ENCODE data around the gene IER3. TPM values are rescaled to one million over a fixed set of nuclear protein-coding genes. Genes with fewer than 3 reads are reported as not detected.
"Not testable (repeated sequence)": the region's sequence is repeated elsewhere in the genome, so short reads cannot be mapped to it uniquely, and the experiment has no call there.

IER3 gene
- total and polyA plus RNA-seq, 9 donors: 9.7 to 221 (median 20.6) TPM

DNA sequence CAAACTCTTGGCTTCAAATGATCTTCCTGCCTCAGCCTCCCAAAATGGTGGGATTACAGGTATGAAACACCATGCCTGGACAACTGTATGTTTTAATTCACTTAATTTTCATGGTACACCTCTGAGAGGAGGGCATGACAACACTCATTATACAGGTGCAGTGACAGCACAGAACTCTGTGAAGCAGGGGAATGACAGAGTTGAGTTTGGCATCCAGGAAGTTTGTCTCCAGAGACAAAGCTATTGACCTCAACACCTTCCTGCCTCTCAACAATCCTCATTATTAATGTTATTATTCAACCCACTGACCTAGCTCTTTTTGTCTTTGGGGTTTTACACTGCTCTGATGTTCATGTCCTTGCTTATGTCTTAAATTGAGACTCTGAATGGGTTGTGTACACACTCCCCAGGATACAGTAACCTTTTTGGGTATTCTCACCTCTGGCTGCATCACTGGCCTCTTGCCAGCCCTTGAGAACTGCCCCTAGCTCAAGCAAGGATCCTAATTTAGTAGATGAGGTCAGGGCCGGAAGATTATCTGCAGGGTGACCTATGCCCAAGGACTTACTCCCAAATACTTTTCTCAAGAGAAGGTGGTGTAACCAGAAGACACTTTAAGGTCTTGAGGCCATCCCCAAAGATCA, 13.0 kb upstream of the IER3 start:
- intact Hi-C loops (cut with DNase I): no loop called here
- no peak overlapping the region for H3K27ac ChIP-seq
- peaks cover 7% of the 10 kb centered on the region for H3K4me1 ChIP-seq (ENCODE audit: insufficient read depth)
- no peaks in the 10 kb centered on the region for H3K36me3 ChIP-seq
- no peaks in the 10 kb centered on the region for H3K27me3 ChIP-seq
- H3K9me3 ChIP-seq: no peaks in the 10 kb centered on the region
- TF ChIP-seq, protein P1, sequence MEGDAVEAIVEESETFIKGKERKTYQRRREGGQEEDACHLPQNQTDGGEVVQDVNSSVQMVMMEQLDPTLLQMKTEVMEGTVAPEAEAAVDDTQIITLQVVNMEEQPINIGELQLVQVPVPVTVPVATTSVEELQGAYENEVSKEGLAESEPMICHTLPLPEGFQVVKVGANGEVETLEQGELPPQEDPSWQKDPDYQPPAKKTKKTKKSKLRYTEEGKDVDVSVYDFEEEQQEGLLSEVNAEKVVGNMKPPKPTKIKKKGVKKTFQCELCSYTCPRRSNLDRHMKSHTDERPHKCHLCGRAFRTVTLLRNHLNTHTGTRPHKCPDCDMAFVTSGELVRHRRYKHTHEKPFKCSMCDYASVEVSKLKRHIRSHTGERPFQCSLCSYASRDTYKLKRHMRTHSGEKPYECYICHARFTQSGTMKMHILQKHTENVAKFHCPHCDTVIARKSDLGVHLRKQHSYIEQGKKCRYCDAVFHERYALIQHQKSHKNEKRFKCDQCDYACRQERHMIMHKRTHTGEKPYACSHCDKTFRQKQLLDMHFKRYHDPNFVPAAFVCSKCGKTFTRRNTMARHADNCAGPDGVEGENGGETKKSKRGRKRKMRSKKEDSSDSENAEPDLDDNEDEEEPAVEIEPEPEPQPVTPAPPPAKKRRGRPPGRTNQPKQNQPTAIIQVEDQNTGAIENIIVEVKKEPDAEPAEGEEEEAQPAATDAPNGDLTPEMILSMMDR (IDR thresholded peaks at IDR 0.05): no peak
- TF ChIP-seq POLR2A (IDR thresholded peaks at IDR 0.05): no peak
- no peak for TF ChIP-seq EP300 (IDR thresholded peaks at IDR 0.05)
- no peak for DNase-seq
- no peak overlapping the region for H3K4me3 ChIP-seq
- WGBS, 3 donors: 90 to 96% (median 91%) methylated on average over 1 of the region's 1 CpG

DNA sequence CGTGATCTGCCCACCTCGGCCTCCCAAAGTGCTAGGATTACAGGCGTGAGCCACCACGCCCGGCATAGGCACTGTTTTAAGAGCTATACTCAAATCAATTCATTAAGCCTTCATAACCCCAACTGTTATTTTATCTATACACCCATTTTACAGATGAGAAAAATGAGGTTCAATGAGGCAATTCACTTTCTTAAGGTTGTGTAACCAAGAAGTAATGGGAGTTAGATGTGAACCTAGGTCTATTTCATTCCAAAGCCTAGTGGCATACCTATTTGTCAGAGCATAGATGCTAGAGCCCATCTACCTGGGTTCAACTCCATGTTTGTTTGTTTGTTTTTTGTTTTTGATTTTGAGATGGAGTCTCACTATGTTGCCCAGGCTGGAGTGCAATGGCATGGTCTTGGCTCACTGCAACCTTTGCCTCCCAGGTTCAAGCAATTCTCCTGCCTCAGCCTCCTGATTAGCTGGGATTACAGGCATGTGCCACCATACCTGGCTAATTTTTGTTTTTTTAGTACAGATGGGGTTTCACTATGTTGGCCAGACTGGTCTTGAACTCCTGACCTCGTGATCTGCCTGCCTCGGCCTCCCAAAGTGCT, 12.2 kb upstream of the IER3 start:
- peaks cover 11% of the 10 kb centered on the region for H3K4me1 ChIP-seq (ENCODE audit: insufficient read depth)
- H3K36me3 ChIP-seq; H3K27ac ChIP-seq; H3K9me3 ChIP-seq; H3K4me3 ChIP-seq; intact Hi-C loops (cut with DNase I); DNase-seq; H3K27me3 ChIP-seq: not testable (repeated sequence)
- 93 to 96% (median 94%) methylated on average over 7 of the region's 7 CpGs for WGBS, 3 donors

DNA sequence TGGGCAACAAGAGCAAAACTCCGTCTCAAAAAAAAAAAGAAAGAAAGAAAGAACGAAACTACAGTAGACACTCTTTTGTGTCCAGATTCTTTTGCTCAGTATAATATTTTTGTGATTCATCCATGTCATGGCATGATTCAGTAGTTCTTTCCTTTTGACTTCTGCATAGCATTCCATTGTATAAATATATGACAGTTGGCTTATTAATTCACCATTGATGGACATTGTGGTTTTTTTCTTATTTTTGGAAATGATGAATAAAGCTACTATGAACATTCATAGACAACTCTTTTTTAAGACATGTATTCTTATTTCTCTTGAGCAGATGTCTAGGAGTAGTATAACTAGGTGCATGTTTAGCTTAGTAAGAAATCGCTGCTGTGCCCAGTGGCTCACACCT, 10.3 kb upstream of the IER3 start:
- Histone ChIP-seq H3K4me3 (no peak overlapping the region), H3K27ac (no peak overlapping the region), H3K9me3 (no peaks in the 10 kb centered on the region), H3K36me3 (no peaks in the 10 kb centered on the region), H3K27me3 (no peaks in the 10 kb centered on the region), H3K4me1 (ENCODE audit: insufficient read depth) (peaks cover 12% of the 10 kb centered on the region)
- WGBS, 3 donors: 81 to 86% (median 83%) methylated on average over 3 of the region's 3 CpGs
- intact Hi-C loops (cut with DNase I): loop anchor here in 1 of 4 donors (5.0 kb wide), 1 partner anchor 58 kb away; no protein-coding TSS in a partner anchor
- TF ChIP-seq, protein P1 (IDR thresholded peaks at IDR 0.05): no peak
- TF ChIP-seq POLR2A (IDR thresholded peaks at IDR 0.05): no peak
- TF ChIP-seq EP300 (IDR thresholded peaks at IDR 0.05): no peak
- DNase-seq: no peak

DNA sequence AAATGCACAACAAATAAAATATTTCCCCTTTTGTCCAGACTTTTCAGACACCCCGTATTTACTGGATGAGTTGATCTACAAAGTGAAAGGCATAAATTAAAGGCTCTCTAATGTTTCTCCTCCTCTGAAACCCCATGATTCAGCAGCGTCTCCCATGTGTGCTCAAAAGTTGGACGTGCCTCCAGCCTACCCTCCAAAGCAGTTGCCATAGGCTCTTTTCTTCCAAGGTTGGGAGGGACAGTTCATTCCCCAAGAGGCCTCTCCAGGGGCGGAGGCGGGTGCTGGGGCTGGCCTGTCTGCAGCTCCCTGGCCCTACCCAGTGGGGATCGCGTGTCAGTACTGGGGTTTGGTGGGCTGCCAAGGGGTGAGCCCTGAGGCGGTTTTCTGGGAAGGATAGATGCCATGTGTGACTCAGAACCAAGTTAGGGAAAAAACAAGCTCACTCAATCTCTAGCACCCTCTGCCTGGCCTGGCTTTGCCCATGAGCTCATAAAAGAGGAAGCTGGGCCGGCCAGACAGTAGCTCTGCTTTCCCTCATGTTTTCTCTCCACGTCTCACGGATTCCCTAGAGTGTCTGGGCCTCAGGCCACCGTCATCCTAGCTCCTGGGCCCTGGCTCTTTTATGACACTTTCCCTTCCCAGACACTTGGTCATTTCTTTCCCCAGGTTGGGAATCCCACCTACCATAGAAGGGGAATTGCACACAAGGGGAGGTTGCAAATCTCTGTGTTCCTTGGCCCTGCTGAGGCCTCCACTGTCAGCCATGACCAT, 8.0 kb upstream of the IER3 start:
- intact Hi-C loops (cut with DNase I): loop anchor here in 1 of 4 donors (5.0 kb wide), 1 partner anchor 60 kb away; no protein-coding TSS in a partner anchor
- no peaks in the 10 kb centered on the region for H3K36me3 ChIP-seq

More for the DNA sequence above, 8.0 kb upstream of the IER3 start:
- Histone ChIP-seq H3K9me3 (no peaks in the 10 kb centered on the region), H3K4me1 (ENCODE audit: insufficient read depth) (peaks cover 18% of the 10 kb centered on the region), H3K27me3 (no peaks in the 10 kb centered on the region), H3K4me3 (no peak overlapping the region), H3K27ac (peak overlapping the region in 1 of 2 donors; percentile 80)
- TF ChIP-seq EP300 (IDR thresholded peaks at IDR 0.05) (no peak), POLR2A (IDR thresholded peaks at IDR 0.05) (no peak)
- TF ChIP-seq, protein P1 (IDR thresholded peaks at IDR 0.05): no peak
- WGBS, 3 donors: 32 to 39% (median 34%) methylated on average over 12 of the region's 12 CpGs
- DNase-seq: peak; percentile 74 to 94 (median 91)

All from ovary (tissue), 9 donors.